Fibroblast of skin of left quadriceps (primary cell): Measurements from ENCODE around the gene LLGL1.

Experiments
- DNase-seq, 2 experiments: peaks; one replicate each; pipeline ENCODE4 v3.0.0-alpha.2; 2013; ENCODE audit warnings: low read depth in 2 of 2

The LLGL1 gene

GRCh38 chr17:18270046-18270931, 44.9 kb downstream of the LLGL1 start:
- no peak for DNase-seq

- DNase-seq: no peak
Observed at GRCh38 chr17:18277076-18277475, 51.6 kb downstream of the LLGL1 start.

GRCh38 chr17:18278867-18279266, 53.4 kb downstream of the LLGL1 start:
- no peak for DNase-seq

GRCh38 chr17:18280249-18280648, 54.8 kb downstream of the LLGL1 start:
- no peak for DNase-seq

GRCh38 chr17:18280766-18281371, 55.4 kb downstream of the LLGL1 start:
- no peak for DNase-seq

- no peak for DNase-seq
Observed at GRCh38 chr17:18281788-18282187, 56.4 kb downstream of the LLGL1 start.

- no peak for DNase-seq
Observed at GRCh38 chr17:18285296-18285695, 59.9 kb downstream of the LLGL1 start.

- DNase-seq: no peak
Observed at GRCh38 chr17:18291718-18292540, 66.5 kb downstream of the LLGL1 start.
